SK-N-DZ (cell line): ENCODE measurements around the gene SLC25A26.
"Not testable (repeated sequence)": the region's sequence is repeated elsewhere in the genome, so short reads cannot be mapped to it uniquely, and the experiment has no call there.

Experiments used
- DNase-seq: peaks from one replicate; pipeline ENCODE4 v3.0.0-alpha.2; 2015; ENCODE audit warnings: low spot score

SLC25A26 gene

GRCh38 chr3:66409771-66410754, 189.3 kb downstream of the SLC25A26 start:
- no peak for DNase-seq

GRCh38 chr3:66410976-66411375, 190.2 kb downstream of the SLC25A26 start:
- no peak for DNase-seq

- DNase-seq = no peak
Measured at GRCh38 chr3:66411474-66411873, 190.7 kb downstream of the SLC25A26 start.

- DNase-seq = no peak
Measured at GRCh38 chr3:66411961-66412887, 191.4 kb downstream of the SLC25A26 start.

- DNase-seq = no peak
Measured at GRCh38 chr3:66413151-66413751, 192.4 kb downstream of the SLC25A26 start.

- DNase-seq = peak; percentile 51
Measured at GRCh38 chr3:66414846-66415245, 194.0 kb downstream of the SLC25A26 start.

- DNase-seq = no peak
Measured at GRCh38 chr3:66415867-66416428, 195.1 kb downstream of the SLC25A26 start.

GRCh38 chr3:66416556-66417304, 195.9 kb downstream of the SLC25A26 start:
- DNase-seq = no peak

- no peak for DNase-seq
Measured at GRCh38 chr3:66418475-66418931, 197.7 kb downstream of the SLC25A26 start.

GRCh38 chr3:66419036-66419435, 198.2 kb downstream of the SLC25A26 start:
- no peak for DNase-seq

- not testable (repeated sequence) for DNase-seq
Measured at GRCh38 chr3:66421144-66421543, 200.3 kb downstream of the SLC25A26 start.

GRCh38 chr3:66421893-66422292, 201.1 kb downstream of the SLC25A26 start:
- not testable (repeated sequence) for DNase-seq

GRCh38 chr3:66423791-66424190, 203.0 kb downstream of the SLC25A26 start:
- DNase-seq = no peak

GRCh38 chr3:66425032-66425431, 204.2 kb downstream of the SLC25A26 start:
- DNase-seq = no peak

GRCh38 chr3:66425576-66426114, 204.8 kb downstream of the SLC25A26 start:
- no peak for DNase-seq

- DNase-seq = no peak
Measured at GRCh38 chr3:66426135-66426534, 205.3 kb downstream of the SLC25A26 start.

- no peak for DNase-seq
Measured at GRCh38 chr3:66427352-66427751, 206.6 kb downstream of the SLC25A26 start.

- no peak for DNase-seq
Measured at GRCh38 chr3:66427951-66428474, 207.2 kb downstream of the SLC25A26 start.
